ENCODE data around the gene RFX2.
"Not testable (repeated sequence)": the region's sequence is repeated elsewhere in the genome, so short reads cannot be mapped to it uniquely, and the experiment has no call there.

The RFX2 gene

DNA sequence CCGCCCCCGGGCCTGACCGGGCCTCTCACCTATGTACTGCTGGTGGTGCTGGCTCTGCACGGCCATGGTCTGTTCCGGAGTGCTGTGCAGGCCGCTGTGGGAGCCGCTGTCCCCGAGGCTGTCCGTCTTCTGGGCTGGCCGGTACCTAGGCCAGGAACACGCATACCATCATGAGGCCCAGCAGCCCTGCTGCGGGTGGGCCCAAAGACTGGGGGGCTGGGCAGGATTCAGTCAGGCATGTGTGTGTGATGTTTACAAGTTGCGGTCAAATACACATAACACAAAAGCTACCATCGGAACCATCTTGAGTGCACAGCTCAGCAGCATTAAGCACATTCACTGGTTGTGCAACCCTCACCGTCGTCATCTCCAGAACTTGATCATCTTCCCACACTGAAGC, 100.2 kb downstream of the RFX2 start:
- no peak for DNase-seq

DNA sequence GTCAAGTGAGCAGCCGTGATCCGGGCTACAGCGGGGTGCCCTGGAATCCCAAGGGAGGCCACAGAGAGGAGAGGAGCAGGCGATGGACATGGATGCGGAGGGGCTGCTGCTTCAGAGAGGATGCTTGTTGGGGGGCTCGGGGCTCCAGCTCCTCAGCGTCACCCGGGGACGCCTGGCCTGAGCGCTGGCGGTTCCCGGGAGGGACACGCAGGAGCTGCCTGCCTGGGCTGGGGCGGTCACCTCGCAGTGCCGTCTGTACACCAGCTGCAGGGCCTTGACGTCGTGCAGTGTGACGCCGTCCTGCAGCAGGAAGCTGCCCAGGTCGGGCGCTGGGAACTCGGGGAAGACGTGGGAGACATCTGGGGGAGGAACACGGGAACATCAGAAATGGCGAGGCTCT, 102.4 kb downstream of the RFX2 start:
- no peak for DNase-seq

DNA sequence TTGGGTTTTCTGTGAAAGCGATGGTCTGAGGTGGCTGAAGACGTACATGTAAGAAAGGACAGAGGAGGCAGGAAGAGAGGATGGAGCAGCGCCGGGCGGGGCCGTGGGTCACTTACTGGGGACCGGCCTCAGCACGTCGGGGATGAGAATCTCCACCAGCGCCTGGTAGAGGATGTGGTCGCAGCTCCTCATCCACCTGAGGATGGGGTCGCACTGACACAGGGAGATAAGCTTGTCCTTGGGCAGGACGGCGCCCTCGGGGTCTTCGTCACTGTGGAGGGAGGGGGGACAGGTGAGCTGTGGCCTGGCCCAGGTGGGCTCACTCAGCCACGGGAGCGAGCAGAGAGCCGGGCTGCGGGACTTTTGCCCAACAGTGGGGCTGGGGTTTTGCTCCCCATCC, 103.4 kb downstream of the RFX2 start:
- DNase-seq: no peak

DNA sequence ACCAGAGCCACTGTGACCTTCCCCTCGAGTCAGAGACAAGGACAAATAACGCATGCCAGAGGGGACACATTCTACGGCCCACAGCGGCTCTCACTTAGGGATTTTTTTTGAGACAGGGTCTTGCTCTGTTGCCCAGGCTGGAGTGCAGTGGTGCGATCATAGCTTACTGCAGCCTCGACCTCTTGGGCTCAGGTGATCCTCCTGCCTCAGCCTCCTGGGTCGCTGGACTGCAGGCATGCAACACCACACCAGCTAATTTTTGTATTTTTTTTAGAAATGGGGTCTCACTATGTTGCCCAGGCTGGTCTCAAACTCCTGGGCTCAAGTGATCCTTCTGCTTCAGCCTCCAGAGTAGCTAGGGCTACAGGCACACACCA, 104.2 kb downstream of the RFX2 start:
- not testable (repeated sequence) for DNase-seq

DNA sequence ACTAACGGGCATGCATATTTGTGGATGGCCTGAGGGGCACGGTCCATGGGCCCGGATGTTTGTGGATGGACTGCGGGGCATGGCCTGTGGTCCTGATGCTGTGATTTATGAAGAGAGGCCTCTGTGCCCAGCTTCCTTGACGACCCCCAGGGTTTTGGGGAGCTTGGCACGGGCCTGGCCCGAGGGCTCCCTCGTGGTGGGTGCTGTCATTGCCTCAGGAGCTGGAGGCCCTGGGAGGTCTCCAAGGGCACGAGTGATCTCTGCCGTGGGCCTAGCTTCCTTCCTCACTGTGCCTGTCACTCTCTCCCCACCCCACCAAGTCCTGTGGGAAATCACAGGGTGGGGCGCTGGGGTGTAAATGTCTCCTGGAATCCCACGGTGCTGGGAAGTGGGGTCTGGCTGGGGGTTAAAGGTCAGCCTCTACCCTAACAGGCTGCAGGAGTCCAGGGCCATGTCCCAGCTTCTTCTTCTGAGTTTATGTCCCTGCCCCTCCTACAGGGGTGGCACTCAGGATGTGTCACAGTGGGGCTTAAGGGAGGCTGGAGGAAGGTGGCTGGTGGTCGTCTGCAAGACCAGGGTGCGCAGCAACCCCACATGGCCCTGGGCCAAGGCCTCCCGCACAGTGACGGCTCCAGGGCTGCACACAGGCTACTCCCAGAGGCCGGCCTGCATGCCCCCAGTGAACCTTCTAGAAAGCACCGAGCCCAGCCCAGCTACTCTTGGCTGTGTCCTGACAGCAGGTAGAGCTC, 104.8 kb downstream of the RFX2 start:
- no peak for DNase-seq

DNA sequence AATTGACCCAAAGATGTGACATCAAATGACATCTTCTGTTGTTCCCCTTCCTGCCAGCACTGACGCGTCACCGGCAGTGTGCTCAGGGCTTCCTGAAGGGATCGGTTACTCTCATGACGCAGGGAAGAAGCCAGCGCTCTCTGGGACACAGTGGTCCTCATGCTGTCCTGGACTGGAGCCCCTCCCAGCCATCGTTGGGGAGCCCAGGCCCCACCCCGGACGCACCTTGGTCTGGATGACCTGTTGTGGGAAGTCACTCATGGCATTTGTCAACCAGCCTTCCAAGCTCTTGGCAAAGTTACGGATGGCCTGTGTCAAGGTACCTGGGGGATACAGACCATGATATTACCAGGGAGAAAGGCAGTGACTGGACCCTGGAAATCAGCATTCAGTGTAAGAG, 106.3 kb downstream of the RFX2 start:
- no peak for DNase-seq

DNA sequence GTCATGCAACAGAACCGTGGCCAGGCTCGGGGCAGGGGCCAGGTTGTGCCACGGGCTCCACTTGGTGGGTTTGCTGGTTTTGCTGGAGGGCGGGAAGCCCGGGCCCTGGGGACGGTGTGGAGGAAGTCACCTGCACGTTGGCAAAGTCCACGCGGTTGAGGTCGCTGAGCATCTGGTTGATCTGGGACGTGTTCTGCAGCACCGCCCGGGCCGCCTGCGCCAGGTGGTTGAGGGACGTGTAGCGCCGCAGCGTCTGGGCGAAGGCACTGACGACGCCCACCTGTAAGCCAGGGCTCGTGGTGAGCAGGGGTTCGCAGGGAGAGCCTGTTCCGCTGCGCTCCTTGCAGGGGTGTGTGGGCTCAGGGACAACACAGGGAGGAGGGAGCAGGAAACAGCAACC, 107.7 kb downstream of the RFX2 start:
- DNase-seq: no peak

DNA sequence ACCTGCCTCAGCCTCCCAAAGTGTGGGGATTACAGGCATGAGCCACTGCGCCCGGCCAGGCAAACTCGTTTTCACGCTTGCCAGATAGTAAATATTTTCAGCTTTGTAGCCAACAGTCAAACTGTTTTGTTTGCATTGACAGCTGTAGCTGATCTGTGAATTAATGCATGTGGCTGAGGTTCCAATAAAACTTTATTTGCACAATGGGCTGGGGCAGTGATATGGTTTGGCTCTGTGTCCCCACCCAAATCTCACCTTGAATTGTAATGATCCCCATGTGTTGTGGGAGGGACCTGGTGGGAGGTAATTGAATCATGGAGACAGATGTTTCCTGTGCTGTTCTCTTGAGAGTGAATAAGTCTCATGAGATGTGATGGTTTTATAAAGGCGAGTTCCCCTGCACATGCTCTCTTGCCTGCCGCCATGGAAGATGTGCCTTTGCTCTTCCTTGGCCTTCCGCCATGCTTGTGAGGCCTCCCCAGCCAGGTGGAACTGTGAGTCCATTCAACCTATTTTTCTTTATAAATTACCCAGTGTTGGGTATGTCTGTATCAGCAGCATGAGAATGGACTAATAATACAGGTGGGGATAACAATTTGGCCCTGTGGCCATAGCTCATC, 110.0 kb downstream of the RFX2 start:
- DNase-seq: no peak

DNA sequence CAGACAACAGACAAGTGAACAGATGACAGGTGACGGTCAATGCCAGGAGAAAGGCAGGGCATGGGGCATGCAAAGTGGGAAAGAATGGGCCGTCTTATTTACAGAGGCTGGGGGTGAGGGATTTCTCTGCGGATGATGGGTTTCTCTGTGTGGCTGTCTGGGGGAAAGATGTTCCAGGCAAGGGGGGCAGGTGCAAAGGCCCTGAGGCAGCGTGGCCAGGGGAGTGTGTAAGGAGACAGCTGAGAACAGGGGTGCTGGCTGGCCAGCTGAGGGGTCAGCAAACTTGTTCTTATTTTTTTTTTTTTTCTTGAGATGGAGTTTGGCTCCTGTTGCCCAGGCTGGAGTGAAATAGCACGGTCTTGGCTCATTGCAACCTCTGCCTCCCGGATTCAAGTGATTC, 110.6 kb downstream of the RFX2 start:
- DNase-seq: no peak

DNA sequence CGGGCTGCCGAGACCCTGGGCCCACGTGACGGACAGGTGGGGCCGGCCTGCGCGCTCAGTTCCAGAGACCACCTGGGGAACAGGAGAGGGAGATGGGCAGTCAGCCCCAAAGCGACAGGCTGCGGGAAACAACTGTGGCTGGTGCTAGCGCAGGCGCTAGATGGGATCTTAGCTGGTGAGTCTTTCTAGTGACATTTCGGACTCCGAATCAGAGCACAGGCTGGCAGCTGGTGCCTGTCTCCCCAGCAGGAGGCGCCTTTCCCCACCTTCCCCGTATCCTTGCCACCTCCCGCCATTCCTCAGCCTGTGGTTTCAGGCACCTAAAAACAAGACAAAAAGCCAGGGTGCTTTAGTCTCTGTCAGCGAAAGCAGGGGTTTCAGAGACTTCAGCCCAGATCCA, 112.9 kb downstream of the RFX2 start:
- no peak for DNase-seq

DNA sequence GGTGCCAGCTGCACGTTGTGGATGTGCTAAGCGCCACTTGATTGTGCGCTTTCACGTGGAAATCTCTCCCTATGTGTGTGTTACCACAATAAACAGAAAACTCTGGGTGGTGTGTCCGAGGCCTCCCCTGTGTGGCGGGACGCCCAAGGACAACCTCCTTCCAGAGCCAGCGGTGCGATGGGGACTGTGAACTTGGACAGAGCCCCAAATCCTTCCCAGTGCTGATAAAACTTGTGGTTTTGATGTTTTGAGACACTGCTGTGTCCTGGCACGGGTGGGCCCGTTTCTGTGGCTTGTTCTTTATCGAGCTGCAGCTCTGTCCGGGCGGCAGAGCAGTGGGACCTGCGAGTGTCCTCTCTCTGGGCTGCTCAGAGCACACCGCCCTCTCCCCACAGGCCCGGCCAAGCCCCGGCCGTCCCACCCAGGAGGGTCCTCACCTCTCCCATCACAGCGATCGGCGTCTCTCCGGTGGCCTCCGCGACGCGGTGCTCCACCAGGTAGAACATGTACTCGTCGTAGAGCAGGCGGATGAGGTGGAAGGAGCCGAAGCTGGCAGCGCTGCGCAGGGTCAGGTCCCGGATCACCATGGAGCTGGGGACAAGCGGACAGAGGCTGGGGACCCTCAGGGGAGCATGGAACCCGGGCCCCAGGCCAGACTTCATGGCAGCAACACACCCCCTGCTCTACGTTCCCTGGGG, 113.5 kb downstream of the RFX2 start:
- no peak for DNase-seq

DNA sequence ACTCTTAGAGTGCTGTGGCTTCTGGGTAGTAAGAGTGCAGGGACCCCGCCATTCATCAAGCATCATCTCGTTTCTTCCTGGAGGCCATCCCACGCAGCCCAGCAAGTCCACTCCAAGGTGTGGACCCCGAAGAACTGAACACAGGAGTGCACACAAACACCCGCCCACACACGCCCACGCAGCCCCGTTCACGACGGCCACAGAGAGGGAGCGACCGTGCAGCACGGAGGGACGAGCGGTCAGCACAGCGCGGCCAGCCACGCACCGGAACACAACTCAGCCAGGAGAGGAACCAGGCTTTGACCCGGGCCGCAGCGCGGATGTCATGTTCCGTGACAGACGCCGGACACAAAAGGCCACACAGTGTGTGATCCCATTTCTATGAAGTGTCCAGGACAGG, 114.2 kb downstream of the RFX2 start:
- DNase-seq: no peak

DNA sequence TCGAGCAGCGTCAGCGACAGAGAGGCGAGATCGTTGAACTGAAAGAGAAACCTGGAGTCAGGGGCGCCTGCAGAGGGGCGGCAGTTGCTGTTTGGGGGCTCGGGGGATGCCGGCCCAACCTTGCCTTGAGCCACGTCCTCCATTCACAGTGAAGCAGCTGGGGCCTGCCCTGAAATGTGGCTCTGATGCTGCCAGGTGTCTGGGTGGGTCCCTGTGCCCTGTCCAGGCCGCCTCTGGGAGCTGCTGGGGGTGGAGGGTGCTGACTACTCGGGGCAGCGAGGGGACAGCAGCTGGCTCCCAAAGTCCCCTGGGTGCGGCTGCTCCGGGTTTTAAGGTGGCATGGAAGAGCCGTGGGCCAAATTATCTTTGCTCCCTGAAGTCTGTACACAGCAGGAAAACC, 114.7 kb downstream of the RFX2 start:
- no peak for DNase-seq

DNA sequence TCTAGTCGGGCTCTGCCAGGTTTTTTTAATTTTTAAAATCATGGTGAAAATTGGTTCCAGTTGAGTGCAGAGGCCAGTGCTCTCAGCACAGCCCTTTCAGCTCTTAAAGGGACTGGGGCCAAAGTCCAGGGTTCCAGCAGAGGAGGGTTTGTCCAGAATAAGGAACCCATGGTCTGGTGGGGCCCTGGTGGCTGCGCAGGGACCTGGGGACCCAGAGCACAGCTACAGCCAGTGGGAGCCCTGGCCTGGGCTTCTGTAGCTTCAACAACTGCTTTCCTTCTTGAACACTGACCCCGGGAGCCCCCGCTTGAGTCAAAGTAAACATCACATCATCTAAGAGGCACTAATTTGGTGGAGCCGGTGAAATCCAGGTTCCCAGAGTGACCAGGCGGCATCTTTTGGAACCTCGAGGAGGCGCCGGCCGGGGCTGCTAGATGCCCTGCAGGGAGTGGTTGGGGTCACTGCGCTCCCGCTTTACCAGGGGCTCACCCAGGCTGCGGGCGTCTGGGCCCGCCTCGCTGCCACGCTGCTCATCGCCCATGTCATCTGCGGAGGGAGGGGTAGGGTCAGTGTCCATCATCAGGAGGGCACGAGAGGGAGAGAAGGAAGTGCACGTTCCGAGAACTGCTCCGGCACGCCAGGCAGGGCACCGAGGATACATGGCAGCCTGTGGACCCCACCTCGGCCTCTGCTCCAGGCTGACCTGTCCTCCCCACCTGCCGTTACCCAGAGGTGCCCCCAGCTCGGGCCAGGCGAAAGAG, 115.7 kb downstream of the RFX2 start:
- no peak for DNase-seq

DNA sequence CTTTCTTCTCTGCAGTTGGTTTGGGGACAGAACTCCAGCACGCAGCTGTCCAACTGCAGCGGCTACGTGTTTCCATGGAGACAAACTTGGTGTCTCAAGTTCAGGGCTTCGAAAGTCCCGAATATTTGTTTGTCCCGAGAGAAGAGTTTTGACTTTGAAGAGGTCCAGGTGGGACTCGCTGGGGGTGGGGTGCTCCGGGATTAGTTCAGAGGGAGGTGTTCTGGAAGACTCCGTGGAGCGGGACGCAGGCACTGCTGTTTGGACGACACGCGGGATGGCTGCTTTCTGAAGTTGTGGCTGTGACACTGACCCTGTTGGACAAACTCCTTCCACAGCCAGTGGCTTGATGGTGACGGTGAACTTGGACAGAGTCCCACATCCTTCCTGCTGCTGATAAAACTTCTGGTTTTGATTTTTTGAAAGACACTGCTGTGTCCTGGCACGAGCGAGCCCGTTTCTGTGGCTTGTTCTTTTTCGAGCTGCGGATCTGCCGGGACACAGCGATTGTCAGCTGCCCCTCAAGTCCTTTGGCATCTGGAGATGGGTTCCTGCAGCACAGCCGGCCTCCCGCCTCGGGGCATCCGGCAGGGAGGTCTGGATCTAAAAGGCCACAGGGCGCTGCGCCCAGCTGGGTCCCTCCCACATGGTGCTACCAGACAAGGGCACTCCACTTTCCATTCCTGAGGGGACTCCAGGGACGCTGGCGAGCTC, 116.5 kb downstream of the RFX2 start:
- no peak for DNase-seq

DNA sequence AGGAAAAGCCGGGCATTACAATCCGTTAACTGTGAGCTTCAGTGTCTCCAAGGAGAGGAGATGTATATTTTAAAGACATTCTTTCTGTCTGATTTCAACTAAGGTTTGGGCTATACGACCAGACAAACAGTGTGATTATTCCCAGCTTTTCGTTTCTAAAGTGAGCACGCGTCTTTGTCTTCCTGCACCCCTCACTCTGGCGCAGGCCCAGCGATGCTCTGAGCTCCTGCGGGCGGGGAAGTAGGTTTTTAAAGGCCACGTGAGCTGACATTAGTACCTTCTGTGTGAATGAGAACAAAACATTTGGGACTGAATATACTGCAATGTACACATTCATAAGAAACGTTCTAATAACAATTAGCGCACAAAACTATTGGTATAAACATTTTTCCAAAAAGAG, 117.1 kb downstream of the RFX2 start:
- no peak for DNase-seq

DNA sequence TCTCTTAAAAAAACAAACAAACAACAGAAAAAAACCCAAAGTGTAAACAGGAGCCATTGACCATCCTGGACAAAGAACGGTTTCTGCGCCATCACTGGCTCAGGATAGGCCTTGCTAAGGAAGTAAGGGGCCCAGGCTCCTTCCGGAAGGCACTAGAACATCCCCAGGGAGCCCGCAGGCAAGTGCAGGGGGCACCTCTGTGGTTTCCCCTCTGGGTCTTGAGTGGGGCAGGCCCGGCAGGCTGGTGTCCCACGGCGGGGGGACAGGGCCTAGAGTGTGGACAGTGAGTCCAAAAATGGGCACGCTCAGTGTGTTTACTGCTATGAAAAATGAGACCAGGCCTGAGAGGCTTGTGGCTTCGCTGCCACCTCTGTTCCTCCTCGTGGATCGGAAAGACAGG, 117.5 kb downstream of the RFX2 start:
- DNase-seq: no peak

DNA sequence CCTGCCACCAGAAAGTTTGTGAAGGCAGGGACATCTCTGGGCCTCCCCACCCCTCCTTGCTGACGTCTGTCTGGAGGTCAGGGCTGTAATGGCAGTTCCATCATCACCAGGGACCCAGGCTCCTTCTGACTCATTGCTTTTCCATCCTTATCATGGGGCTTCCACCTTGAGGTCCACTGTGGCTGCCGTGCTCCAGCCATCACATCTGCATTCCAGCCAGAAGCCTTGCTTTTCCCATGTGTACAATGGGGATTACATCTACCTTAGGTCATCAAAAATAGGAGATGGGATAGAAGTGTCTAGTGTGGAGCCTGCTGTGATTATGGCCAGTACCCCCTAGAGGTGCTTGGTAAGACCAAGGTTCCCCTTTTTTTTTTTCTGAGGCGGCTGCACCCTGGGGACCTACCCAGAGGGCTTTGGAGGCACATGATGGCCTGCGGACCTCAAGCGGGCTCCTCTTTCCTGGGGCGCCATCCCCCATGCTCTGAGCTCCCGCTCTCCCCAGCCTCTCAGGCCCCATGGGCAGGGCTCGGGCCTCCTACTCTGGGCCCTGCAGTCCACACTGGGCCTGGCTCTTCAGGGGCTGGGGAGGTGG, 119.0 kb downstream of the RFX2 start:
- DNase-seq: no peak

DNA sequence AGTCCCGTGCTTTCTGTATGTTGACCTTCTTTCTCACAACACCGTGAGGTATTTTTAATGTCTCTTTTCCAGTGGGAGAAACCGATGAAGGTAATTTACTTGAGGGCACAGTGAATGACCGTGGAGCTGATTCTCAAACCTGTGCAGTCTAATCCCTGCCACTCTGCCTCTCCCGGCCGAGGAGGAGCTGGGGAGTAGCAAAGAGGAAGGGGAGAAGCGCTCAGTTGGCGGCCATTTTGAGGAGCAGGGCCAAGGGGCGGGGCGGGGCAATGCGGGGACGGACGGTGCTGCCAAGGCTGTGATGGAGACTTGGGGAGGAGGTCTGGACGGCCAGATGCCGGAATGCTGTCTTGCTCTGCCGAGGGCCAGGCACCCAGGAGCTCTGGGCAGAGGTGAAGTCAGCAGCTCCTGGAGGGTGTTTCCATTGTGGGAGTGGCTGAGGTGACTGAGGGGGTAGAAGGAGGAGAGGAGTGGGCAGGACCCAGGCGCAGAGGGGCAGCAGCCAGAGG, 120.0 kb downstream of the RFX2 start:
- DNase-seq: no peak

DNA sequence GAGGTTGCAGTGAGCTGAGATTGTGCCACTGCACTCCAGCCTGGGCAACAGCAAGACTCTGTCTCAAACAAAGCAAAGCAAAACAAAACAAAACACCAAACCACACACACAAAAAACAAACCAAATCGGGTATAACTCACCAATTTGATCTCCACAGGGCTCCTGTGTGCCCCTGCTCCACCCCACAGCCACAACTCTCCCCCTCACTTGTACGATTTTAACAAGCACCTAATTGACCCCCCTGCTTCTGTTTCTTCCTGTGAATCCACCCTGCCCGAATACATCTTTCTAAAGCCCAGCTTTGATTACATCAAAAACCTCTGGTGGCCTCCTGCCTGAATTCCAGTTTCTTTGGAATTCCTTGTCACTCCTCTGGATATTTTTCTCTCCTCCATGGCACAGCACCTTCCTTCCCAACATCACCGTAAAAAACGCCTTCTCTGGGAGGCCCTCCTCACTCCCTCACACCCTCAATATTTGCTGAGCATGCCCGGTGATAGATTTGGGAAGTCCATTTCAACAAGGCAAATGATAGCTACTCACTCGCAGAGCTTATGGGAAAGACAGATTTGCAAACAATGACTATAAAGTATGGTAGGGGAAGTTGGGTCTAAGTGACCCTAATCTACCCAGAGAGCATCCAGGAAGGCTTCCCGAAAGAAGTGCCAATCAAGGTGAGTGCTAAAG, 120.8 kb downstream of the RFX2 start:
- no peak for DNase-seq

DNA sequence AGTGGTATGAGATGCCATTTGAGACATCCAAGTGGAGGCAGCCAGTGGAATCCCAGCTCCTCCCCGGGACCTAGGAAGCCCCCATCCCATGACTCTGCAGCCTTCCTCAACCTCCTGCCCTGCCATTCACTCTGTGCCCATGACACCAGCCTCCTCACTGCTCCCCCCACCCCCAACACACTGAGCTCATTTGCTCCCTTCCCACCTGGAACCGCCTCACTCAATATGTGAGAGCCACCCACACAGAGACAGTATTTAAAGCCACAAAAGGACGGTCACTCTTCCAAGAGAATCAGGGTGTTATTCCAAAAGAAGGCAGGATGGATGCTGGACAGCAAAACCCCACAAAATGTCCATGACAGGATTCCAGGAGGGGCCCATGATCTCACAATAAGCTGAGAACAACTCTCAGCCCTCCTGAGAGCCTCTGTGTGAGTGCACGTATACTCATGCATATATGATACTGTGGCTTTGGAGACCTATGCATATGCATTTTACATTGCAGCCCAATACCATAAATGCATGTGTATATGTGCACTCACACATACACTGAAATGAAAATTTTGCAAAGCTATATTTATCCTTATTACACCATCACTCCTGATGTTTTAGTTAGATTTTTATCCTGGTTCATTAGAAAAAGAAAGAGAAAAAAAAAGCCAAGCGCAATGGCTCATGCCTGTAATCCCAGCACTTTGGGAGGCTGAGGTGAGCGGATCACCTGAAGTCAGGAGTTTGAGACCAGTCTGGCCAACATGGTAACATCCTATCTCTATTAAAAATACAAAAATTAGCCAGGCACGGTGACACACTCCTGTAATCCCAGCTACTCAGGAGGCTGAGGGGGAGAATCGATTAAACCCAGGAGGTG, 121.5 kb downstream of the RFX2 start:
- DNase-seq: no peak
